DND-41 (cell line): ENCODE measurements around the gene TLCD3B.

Experiments
- ATAC-seq: fragments of 200-7000 bp; cut with Tn5 transposase; 3 replicates; pipeline ENCODE4 v1.9.1; 2021; ENCODE audit warnings: low read depth; ENCODE audit not compliant: insufficient read depth
- DNase-seq: peaks from one replicate; pipeline ENCODE4 v3.0.0-alpha.2; 2020
- H2AFZ ChIP-seq: 2 replicates; pipeline ENCODE4 v1.6.0; 2012; ENCODE audit warnings: low read depth, low read length
- H3K27ac ChIP-seq: 2 replicates; pipeline ENCODE4 v1.5.1; 2012; ENCODE audit warnings: low read length, inconsistent platforms
- H3K27me3 ChIP-seq: fragments of 200-600 bp; sonication (generic); 2 replicates; pipeline ENCODE4 v1.6.0; 2012; ENCODE audit warnings: low read length, mild to moderate bottlenecking, inconsistent platforms; ENCODE audit not compliant: insufficient read depth, poor library complexity
- H3K36me3 ChIP-seq: 2 replicates; pipeline ENCODE4 v1.5.1; 2012; ENCODE audit warnings: low read length, inconsistent platforms; ENCODE audit not compliant: insufficient read depth
- H3K4me1 ChIP-seq: 2 replicates; pipeline ENCODE4 v1.5.1; 2012; ENCODE audit warnings: mild to moderate bottlenecking, low read length; ENCODE audit not compliant: insufficient read depth
- H3K4me2 ChIP-seq: 2 replicates; pipeline ENCODE4 v1.6.0; 2012; ENCODE audit warnings: mild to moderate bottlenecking, moderate library complexity, low read length, inconsistent platforms; ENCODE audit not compliant: insufficient read depth
- H3K4me3 ChIP-seq, 2 experiments: fragments of 200-600 bp in 1 of 2; shearing (Covaris generic) in 1 of 2; 2 replicates each; pipeline ENCODE4 v1.5.1; 2012 to 2016; ENCODE audit warnings: inconsistent platforms in 2 of 2, low read length in 2 of 2, mild to moderate bottlenecking in 2 of 2, low read depth in 1 of 2, moderate library complexity in 1 of 2
- H3K79me2 ChIP-seq: 2 replicates; pipeline ENCODE4 v1.6.0; 2012; ENCODE audit warnings: low read length, inconsistent platforms; ENCODE audit not compliant: insufficient read depth
- H3K9ac ChIP-seq: 2 replicates; pipeline ENCODE4 v1.6.0; 2012; ENCODE audit warnings: low read depth, mild to moderate bottlenecking, inconsistent platforms, low read length, moderate library complexity
- H3K9me3 ChIP-seq: 2 replicates; pipeline ENCODE4 v1.5.1; 2012; ENCODE audit warnings: low read length, moderate library complexity, mild to moderate bottlenecking, inconsistent platforms; ENCODE audit not compliant: insufficient read depth, severe bottlenecking
- H4K20me1 ChIP-seq: 2 replicates; pipeline ENCODE4 v1.6.0; 2012; ENCODE audit warnings: low read length; ENCODE audit not compliant: insufficient read depth
- EZH2 ChIP-seq: IDR thresholded peaks from 3 replicates; pipeline ENCODE4 v1.6.1; 2012; ENCODE audit warnings: borderline replicate concordance, low read depth, mild to moderate bottlenecking, moderate library complexity, low read length, inconsistent platforms; ENCODE audit not compliant: severe bottlenecking
- TF ChIP-seq, protein P1 (sequence below): IDR thresholded peaks from 2 replicates; pipeline ENCODE4 v1.5.1; 2012; ENCODE audit warnings: borderline replicate concordance, low read length, moderate library complexity, mild to moderate bottlenecking; ENCODE audit not compliant: poor library complexity, severe bottlenecking; ENCODE audit errors: extremely low read depth

Gene TLCD3B

DNA sequence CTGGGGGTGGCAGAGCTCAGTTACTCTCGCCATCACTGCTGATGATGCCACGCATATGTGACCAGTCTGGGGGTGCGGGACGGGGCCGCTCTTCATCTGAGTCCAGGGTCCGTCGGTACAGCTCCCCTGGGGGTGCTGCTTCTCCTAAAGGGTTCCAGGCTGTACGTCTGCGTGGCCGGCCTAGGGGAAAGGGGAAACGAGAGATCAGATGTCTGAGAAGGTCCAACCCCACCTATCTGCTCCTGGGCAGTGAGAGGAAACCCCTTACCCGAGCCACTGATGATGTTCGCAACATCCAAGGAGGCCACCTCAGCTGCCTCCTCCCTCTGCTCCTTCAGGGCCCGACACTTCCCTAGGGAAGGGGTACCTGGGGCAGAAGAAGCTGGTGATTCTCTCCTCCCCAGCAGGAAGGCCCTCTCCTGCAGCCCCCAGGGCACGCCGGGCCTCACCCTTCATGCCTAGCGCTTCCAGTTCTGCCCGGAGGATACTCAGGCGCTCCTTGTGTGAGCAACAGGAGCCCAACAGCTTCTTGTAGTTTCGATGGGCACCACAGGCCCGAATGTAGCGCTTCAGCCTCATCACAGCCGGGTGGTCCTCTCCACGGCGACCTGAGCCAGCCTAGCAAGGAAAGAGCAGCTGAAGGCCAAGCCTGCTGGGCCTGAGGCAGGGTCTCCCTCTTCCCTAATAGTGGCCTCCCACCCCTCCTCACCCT lies 37.7 kb downstream of the TLCD3B start:
- no peaks in the 10 kb centered on the region for H3K9me3 ChIP-seq
- peak overlapping the region; percentile 84; the same call in 1 of the 2 replicates for H3K9ac ChIP-seq
- H4K20me1 ChIP-seq, result peaks cover 6% of the 10 kb centered on the region
- no peak overlapping the region for H3K4me3 ChIP-seq
- H3K27ac ChIP-seq, result peak overlapping the region; percentile 98
- ATAC-seq, result no peak
- peaks cover 79% of the 10 kb centered on the region for H3K36me3 ChIP-seq
- no peak for DNase-seq
- TF ChIP-seq EZH2, result no peak
- TF ChIP-seq, protein P1, sequence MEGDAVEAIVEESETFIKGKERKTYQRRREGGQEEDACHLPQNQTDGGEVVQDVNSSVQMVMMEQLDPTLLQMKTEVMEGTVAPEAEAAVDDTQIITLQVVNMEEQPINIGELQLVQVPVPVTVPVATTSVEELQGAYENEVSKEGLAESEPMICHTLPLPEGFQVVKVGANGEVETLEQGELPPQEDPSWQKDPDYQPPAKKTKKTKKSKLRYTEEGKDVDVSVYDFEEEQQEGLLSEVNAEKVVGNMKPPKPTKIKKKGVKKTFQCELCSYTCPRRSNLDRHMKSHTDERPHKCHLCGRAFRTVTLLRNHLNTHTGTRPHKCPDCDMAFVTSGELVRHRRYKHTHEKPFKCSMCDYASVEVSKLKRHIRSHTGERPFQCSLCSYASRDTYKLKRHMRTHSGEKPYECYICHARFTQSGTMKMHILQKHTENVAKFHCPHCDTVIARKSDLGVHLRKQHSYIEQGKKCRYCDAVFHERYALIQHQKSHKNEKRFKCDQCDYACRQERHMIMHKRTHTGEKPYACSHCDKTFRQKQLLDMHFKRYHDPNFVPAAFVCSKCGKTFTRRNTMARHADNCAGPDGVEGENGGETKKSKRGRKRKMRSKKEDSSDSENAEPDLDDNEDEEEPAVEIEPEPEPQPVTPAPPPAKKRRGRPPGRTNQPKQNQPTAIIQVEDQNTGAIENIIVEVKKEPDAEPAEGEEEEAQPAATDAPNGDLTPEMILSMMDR, result no peak
- no peak overlapping the region for H2AFZ ChIP-seq
- H3K27me3 ChIP-seq, result no peaks in the 10 kb centered on the region
- H3K4me2 ChIP-seq, result peak overlapping the region; percentile 91; the same call in 1 of the 2 replicates
- peaks cover 37% of the 10 kb centered on the region for H3K4me1 ChIP-seq
- peaks cover 42% of the 10 kb centered on the region for H3K79me2 ChIP-seq

DNA sequence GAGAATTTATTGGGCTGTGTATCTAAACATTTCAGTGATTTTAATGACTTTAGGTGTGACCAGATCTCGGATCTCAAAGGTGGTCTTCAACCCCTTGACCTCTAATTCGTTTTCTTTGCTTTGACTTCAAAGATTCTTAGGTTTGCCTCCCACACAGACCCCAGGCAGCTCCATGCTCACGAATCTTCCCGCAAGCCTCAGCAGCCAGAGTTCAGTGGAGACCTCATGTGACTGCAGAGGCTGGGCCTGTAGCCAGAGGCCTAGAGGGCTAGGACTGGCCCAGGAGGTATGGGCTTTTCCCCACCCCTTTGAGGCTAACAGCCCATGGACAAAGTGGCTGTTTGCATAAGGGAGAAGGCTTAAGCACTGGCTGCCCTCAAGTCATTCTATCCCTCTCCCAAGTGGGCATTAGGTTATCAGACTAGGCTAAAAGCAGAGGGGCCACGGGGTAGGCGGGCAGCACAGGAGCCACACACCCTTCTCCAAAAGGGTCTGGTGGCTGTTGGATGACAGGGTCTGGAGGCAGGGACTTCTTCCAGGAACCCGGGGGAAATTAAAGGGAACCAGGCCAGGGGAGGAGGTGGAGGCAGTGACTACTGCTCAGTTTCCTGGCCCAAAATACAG lies 38.6 kb downstream of the TLCD3B start:
- Histone ChIP-seq H3K4me2 (no peak overlapping the region), H2AFZ (no peak overlapping the region), H3K36me3 (peaks cover 80% of the 10 kb centered on the region), H3K9me3 (no peaks in the 10 kb centered on the region), H3K4me1 (peaks cover 33% of the 10 kb centered on the region), H3K27me3 (no peaks in the 10 kb centered on the region), H3K79me2 (peaks cover 37% of the 10 kb centered on the region), H3K9ac (no peak overlapping the region), H3K27ac (no peak overlapping the region), H3K4me3 (no peak overlapping the region), H4K20me1 (peaks cover 11% of the 10 kb centered on the region)
- DNase-seq (no peak), ATAC-seq (no peak)
- TF ChIP-seq, protein P1, result no peak
- TF ChIP-seq EZH2, result no peak

DNA sequence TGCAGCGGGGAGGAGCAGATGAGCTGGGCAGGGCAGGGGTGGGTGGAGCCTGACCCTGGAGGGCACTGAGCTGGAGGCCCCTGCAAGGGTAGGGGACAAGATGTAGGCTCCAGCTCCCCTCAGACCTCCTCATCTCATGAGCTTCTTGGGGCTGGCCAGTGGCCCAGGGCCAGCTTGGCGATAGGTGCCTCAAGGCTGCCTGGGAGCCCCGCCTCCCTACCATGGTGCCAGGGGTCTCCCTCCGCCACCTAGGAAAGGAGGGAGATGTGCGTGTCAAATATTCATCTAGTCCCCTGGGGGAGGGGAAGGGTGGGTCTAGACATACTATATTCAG lies 39.5 kb downstream of the TLCD3B start:
- Histone ChIP-seq H3K27ac (no peak overlapping the region), H3K27me3 (no peaks in the 10 kb centered on the region), H3K9me3 (no peaks in the 10 kb centered on the region), H2AFZ (no peak overlapping the region), H4K20me1 (peaks cover 11% of the 10 kb centered on the region), H3K4me2 (no peak overlapping the region), H3K4me3 (no peak overlapping the region), H3K4me1 (peaks cover 23% of the 10 kb centered on the region), H3K9ac (no peak overlapping the region), H3K36me3 (peaks cover 80% of the 10 kb centered on the region), H3K79me2 (peaks cover 29% of the 10 kb centered on the region)
- ATAC-seq (no peak), DNase-seq (no peak)
- TF ChIP-seq, protein P1, result no peak
- TF ChIP-seq EZH2, result no peak
